Measurements from ENCODE around the gene TRIM52.

The TRIM52 gene

DNA sequence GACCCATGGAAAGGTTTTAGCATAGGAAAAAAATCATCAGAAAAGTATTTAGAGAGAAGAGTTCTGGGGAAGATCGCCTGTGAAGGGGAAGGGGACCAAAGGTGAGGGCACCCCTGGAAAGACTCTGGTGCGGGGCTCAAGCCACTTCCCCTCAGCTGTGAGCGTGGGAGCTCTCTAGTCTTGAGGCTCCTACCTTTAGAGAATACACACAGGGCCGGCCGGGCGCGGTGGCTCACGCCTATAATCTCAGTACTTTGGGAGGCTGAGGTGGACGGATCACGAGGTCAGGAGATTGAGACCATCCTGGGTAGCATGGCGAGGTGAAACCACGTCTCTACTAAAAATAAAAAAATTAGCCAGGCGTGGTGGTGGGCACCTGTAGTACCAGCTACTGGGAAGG lies 30.9 kb downstream of the TRIM52 start:
- Histone ChIP-seq H3K27ac (ENCODE audit: extremely low read depth, low read depth, low read length) (no peak overlapping the region), H3K36me3 (ENCODE audit: control insufficient read depth in 2 of 2, insufficient read depth in 1 of 2, low read length in 2 of 2) (peaks cover 9 to 77% of the 10 kb centered on the region in 2 experiments; a peak in 2 of 3 replicates), H3K4me1 (ENCODE audit: control insufficient read depth, insufficient read depth, low read length) (no peaks in the 10 kb centered on the region), H3K9me3 (ENCODE audit: control insufficient read depth, insufficient read depth, low read depth, low read length) (no peaks in the 10 kb centered on the region), H3K4me3 (ENCODE audit: low read depth, low read length) (no peak overlapping the region)
- ChIA-PET POLR2A (interaction anchor here (0.6 to 1.7 kb wide), 4 partner anchors 14 to 442 kb away, joined by 3 to 5 read pairs (median 4); no protein-coding TSS in a partner anchor), CTCF (interaction anchor here (0.7 kb wide), 1 partner anchor 41 kb away, joined by 4 read pairs; no protein-coding TSS in a partner anchor)
- TF ChIP-seq ZNF830 (tag by site-specific recombination; IDR thresholded peaks at IDR 0.05; ENCODE audit: low read depth) (no peak), ZNF610 (tag by site-specific recombination; IDR thresholded peaks at IDR 0.05; ENCODE audit: borderline replicate concordance) (no peak), ZNF544 (tag by site-specific recombination; IDR thresholded peaks at IDR 0.05) (no peak), ZNF626 (tag by site-specific recombination; IDR thresholded peaks at IDR 0.05) (no peak), ZNF473 (tag by site-specific recombination; IDR thresholded peaks at IDR 0.05) (no peak), ZBTB20 (tag by site-specific recombination; IDR thresholded peaks at IDR 0.05) (no peak), GLI2 (tag by site-specific recombination; IDR thresholded peaks at IDR 0.05; ENCODE audit: borderline replicate concordance, low read depth) (no peak)
- TF ChIP-seq, protein P1, sequence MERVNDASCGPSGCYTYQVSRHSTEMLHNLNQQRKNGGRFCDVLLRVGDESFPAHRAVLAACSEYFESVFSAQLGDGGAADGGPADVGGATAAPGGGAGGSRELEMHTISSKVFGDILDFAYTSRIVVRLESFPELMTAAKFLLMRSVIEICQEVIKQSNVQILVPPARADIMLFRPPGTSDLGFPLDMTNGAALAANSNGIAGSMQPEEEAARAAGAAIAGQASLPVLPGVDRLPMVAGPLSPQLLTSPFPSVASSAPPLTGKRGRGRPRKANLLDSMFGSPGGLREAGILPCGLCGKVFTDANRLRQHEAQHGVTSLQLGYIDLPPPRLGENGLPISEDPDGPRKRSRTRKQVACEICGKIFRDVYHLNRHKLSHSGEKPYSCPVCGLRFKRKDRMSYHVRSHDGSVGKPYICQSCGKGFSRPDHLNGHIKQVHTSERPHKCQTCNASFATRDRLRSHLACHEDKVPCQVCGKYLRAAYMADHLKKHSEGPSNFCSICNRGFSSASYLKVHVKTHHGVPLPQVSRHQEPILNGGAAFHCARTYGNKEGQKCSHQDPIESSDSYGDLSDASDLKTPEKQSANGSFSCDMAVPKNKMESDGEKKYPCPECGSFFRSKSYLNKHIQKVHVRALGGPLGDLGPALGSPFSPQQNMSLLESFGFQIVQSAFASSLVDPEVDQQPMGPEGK (tag by site-specific recombination; IDR thresholded peaks at IDR 0.05): no peak

DNA sequence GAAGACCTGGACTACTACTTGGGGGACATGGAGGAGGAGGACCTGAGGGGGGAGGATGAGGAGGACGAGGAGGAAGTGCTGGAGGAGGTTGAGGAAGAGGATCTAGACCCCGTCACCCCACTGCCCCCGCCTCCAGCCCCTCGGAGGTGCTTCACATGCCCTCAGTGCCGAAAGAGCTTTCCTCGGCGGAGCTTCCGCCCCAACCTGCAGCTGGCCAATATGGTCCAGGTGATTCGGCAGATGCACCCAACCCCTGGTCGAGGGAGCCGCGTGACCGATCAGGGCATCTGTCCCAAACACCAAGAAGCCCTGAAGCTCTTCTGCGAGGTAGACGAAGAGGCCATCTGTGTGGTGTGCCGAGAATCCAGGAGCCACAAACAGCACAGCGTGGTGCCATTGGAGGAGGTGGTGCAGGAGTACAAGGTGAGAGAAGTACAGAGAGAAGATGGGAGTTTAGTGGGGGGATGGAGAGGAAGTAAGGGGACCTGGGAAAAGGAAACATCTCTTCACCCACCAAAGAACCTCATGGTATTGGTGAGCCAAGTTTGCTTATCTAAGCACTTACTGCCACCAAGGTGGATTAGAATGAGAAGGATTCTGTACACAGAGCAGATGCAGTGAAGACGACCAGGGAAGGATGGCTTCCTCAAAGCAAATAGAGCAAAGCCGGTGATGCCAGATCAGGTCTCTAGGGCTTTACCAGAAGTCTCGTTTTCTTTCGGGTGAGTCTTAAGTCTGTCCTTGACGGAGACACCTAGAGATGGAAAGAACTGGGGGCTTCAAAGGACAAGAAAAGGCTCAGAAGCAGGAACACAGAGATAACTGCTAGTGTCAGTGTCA lies 36.3 kb downstream of the TRIM52 start:
- no peaks in the 10 kb centered on the region for H3K4me1 ChIP-seq (ENCODE audit: control insufficient read depth, insufficient read depth, low read length)
- H3K4me3 ChIP-seq (ENCODE audit: low read depth, low read length): peak overlapping the region; percentile 92
- no peak overlapping the region for H3K27ac ChIP-seq (ENCODE audit: extremely low read depth, low read depth, low read length)
- POLR2A ChIA-PET: interaction anchor here (1.3 to 4.4 kb wide), 4 partner anchors 12 to 52 kb away, joined by 3 to 49 read pairs (median 6); partner anchors contain the start of genes RACK1 and TRIM52
- H3K9me3 ChIP-seq (ENCODE audit: control insufficient read depth, insufficient read depth, low read depth, low read length): no peaks in the 10 kb centered on the region
- peaks cover 9 to 36% of the 10 kb centered on the region in 2 experiments; a peak in 2 of 3 replicates for H3K36me3 ChIP-seq (ENCODE audit: control insufficient read depth in 2 of 2, insufficient read depth in 1 of 2, low read length in 2 of 2)
- TF ChIP-seq ZFHX2 (tag by site-specific recombination; conservative IDR thresholded peaks at IDR 0.05) (peak; percentile 63), ZNF324 (tag by site-specific recombination; IDR thresholded peaks at IDR 0.05) (no peak), SCRT1 (tag by site-specific recombination; IDR thresholded peaks at IDR 0.05; ENCODE audit: borderline replicate concordance) (no peak), EGR2 (tag by site-specific recombination; IDR thresholded peaks at IDR 0.05; ENCODE audit: low read depth) (0 out of 2 replicates have a peak, but pooled peaks have one; percentile 3)
- TF ChIP-seq, protein P2, sequence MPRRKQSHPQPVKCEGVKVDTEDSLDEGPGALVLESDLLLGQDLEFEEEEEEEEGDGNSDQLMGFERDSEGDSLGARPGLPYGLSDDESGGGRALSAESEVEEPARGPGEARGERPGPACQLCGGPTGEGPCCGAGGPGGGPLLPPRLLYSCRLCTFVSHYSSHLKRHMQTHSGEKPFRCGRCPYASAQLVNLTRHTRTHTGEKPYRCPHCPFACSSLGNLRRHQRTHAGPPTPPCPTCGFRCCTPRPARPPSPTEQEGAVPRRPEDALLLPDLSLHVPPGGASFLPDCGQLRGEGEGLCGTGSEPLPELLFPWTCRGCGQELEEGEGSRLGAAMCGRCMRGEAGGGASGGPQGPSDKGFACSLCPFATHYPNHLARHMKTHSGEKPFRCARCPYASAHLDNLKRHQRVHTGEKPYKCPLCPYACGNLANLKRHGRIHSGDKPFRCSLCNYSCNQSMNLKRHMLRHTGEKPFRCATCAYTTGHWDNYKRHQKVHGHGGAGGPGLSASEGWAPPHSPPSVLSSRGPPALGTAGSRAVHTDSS (tag by site-specific recombination; IDR thresholded peaks at IDR 0.05): no peak; the same call in 1 of the 2 replicates
- TF ChIP-seq, protein P3, sequence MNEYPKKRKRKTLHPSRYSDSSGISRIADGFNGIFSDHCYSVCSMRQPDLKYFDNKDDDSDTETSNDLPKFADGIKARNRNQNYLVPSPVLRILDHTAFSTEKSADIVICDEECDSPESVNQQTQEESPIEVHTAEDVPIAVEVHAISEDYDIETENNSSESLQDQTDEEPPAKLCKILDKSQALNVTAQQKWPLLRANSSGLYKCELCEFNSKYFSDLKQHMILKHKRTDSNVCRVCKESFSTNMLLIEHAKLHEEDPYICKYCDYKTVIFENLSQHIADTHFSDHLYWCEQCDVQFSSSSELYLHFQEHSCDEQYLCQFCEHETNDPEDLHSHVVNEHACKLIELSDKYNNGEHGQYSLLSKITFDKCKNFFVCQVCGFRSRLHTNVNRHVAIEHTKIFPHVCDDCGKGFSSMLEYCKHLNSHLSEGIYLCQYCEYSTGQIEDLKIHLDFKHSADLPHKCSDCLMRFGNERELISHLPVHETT (tag by site-specific recombination; IDR thresholded peaks at IDR 0.05): no peak
- TF ChIP-seq, protein P4, sequence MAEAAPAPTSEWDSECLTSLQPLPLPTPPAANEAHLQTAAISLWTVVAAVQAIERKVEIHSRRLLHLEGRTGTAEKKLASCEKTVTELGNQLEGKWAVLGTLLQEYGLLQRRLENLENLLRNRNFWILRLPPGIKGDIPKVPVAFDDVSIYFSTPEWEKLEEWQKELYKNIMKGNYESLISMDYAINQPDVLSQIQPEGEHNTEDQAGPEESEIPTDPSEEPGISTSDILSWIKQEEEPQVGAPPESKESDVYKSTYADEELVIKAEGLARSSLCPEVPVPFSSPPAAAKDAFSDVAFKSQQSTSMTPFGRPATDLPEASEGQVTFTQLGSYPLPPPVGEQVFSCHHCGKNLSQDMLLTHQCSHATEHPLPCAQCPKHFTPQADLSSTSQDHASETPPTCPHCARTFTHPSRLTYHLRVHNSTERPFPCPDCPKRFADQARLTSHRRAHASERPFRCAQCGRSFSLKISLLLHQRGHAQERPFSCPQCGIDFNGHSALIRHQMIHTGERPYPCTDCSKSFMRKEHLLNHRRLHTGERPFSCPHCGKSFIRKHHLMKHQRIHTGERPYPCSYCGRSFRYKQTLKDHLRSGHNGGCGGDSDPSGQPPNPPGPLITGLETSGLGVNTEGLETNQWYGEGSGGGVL (tag by site-specific recombination; IDR thresholded peaks at IDR 0.05): 0 out of 2 replicates have a peak, but pooled peaks have one; percentile 2
- CTCF ChIA-PET: no interaction called here
